ENCODE measurements around the gene GCKR.
"Not testable (repeated sequence)": the region's sequence is repeated elsewhere in the genome, so short reads cannot be mapped to it uniquely, and the experiment has no call there.

GCKR gene

GRCh38 chr2:27518113-27518781 is 21.6 kb downstream of the GCKR start:
- DNase-seq: no peak

- no peak for DNase-seq
These were observed 22.1 kb downstream of the GCKR start for GRCh38 chr2:27518782-27519113.

GRCh38 chr2:27520316-27520715 is 23.7 kb downstream of the GCKR start:
- DNase-seq: no peak

- no peak for DNase-seq
These were observed 25.8 kb downstream of the GCKR start for GRCh38 chr2:27522400-27522945.

DNA sequence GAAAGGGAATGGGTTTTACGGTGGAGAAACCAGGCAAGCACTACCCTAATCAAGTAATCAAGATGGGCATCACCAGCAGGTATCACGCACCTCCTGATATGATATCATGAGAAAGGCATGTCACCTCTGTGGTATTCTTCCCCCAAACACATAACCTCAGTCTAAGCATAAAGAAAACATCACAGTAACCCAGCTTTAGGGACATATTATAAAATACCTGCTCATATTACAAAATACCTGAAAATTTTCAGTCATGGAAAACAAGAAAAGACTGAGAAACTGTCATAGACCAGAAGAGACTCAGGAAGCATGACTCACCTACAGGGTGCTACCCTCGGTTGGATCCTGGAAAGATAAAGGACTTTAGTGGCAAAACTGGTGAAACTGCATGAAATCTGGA is 30.5 kb downstream of the GCKR start:
- DNase-seq: no peak

DNA sequence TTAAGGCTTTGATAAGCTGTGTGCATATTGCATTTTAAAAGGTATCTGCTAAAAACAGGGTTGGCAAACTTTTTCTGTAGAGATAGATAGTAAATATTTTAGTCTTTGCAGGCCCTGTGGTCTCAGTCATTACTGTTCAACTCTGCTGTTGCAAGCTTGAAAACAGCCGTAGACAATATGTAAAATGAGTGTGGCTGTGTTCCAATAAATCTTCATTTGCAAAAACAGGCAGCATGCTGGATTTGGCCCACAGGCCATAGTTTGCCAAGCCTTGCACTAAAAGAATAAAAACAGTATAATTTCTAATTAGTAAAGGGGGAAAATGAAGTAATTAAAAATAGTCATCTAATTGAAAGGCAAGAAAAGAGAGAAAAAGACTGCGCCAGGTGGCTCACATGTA is 35.3 kb downstream of the GCKR start:
- no peak for DNase-seq

DNA sequence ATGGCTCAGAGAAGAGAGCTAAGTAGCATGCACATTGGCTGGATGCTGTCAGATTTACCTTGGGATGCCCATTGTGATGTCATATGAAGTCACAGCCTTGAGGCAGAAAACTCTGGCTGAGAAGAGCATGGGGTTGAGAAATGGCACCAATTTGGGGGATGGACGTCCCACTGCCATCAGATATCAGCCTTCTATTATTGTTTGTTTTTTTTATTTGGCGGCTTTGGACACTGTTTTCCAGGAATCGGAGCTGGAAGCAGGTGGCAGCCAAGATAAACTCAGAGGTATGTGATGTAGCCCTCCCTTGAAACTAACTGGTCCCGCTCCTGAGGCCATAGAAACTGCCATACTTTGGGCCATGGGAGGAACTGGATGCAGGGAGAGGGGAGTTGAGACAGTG is 40.6 kb downstream of the GCKR start:
- no peak for DNase-seq

GRCh38 chr2:27538839-27539450 is 42.3 kb downstream of the GCKR start:
- DNase-seq: not testable (repeated sequence)

GRCh38 chr2:27539649-27540048 is 43.0 kb downstream of the GCKR start:
- DNase-seq: not testable (repeated sequence)

DNA sequence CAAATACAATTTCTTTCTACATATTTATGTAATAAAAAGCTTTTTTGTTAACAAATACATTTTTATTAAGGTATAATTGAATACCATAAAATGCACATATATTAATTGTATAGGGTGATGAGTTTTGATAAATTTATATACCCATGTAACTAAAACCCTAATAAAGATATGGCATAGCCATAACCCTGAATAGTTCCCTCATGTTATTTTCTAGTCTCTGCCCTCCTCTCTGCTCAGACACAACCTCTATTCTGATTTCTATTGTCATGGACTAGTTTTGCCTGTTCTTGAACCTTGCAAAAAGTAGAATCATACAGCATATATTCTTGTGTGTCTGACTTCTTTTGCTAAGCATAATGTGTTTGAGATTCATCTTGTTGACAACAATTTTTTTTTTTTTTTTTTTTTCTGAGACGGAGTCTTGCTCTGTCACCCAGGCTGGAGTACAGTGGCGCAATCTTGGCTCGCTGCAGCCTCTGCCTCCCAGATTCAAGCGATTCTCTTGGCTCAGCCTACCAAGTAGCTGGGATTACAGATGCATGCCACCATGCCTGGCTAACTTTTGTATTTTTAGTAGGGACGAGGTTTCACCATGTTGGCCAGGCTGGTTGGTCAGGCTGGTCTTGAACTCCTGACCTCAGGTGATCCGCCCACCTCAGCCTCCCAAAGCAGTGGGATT is 47.6 kb downstream of the GCKR start:
- no peak for DNase-seq

- no peak for DNase-seq
These were observed 48.9 kb downstream of the GCKR start for GRCh38 chr2:27545348-27546141.

DNA sequence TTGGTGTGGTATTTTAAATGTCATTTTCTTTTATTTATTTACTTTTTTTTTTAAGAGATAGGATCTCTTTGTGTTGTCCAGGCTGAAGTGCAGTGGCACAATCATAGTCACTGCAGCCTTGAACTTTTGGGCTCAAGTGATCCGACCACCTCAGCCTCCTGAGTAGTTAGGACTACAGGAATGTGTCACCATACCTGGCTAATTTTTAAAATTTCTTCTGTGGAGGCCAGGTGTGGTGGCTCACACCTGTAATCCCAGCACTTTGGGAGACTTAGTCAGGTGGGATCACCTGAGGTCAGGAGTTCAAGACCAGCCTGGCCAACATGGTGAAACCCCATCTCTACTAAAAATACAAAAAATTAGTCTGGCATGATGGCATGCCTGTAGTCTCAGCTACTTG is 52.7 kb downstream of the GCKR start:
- DNase-seq: no peak

GRCh38 chr2:27551514-27551913 is 54.9 kb downstream of the GCKR start:
- no peak for DNase-seq

DNA sequence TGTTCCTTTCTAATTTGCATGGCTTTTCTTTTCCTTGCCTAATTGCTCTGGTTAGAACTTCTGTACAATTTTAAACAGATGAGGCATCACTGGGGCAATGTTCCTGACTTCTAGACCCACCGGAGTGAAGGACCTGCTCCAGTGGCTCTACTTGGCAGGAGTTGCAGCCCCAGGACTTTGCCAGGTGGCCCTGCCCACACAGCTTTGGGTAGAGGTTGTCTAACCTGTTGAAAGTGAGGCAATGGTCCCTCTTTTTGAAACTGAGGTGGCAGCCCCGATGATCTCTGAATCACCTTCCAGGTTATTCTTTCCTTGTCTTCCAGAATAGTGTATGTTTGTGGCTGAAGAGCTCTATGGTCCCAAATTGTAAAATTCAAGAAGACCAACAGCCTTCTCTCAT is 56.3 kb downstream of the GCKR start:
- DNase-seq: no peak

DNA sequence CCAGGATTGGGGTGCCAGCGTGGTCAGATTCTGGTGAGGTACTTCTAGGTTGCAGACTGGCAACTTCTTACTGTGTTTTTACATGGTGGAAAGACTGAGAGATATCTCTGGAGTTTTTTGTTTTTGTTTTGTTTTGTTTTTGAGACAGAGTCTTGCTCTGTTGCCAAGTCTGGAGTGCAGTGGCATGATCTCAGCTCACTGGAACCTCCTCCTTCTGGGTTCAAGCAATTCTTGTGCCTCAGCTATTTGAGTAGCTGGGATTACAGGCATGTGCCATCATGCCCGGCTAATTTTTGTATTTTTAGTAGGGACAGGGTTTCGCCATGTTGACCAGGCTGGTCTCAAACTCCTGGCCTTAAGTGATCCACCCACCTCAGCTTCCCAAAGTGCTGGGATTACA is 57.8 kb downstream of the GCKR start:
- not testable (repeated sequence) for DNase-seq

GRCh38 chr2:27559228-27559627 is 62.6 kb downstream of the GCKR start:
- DNase-seq: no peak

DNA sequence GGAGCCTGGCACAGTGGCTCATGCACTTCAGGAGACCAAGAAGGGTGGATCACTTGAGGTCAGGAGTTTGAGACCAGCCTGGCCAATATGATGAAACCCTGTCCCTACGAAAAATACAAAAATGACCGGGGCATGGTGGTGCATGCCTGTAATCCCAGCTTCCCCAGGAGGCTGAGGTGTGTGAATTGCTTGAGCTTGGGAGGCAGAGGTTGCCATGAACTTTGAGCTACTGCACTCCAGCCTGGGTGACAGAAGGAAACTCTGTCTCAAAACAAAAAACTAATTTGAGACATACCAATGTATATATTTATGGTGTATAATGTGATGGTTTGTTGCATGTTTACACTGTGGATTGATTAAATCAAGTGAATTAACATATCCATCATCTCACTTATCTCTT is 64.4 kb downstream of the GCKR start:
- DNase-seq: no peak

DNA sequence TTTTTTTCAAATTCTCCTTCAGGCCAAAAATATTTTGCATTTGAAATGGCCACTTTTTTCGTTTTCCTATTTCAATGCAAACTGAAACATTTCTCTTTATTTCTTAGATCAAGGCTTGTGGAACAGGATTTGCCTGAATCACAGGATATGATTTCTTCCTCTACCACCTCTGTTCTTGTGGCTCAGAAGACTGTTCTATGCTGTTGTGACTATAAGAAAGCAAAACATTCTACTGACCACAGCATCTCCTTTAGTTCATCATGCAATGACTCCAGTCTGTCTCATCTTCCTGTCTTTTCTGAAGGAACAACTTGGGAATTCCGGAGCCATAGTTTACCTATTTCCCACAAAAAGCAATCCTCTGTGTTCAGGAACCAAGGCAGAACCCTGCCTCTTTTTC is 70.0 kb downstream of the GCKR start:
- DNase-seq: no peak

DNA sequence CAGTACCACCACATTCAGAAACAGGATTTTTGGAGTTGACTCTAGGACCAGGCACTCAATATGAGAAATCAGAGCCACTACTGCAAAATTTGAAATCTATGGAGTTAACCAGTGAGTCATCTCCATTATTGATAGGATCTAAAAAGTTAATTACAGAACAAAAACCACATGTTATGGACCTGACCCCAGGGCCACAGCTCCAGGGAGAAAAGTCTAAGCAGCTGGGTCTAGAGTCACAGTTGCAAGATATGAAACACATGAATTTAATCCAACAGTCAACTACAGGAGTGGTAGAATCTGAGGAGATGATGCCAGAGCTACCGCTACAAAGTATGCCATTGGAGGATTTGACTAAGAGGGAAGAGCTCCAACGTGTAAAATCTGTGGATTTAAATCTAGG is 72.8 kb downstream of the GCKR start:
- no peak for DNase-seq

GRCh38 chr2:27571197-27571596 is 74.6 kb downstream of the GCKR start:
- DNase-seq: no peak

DNA sequence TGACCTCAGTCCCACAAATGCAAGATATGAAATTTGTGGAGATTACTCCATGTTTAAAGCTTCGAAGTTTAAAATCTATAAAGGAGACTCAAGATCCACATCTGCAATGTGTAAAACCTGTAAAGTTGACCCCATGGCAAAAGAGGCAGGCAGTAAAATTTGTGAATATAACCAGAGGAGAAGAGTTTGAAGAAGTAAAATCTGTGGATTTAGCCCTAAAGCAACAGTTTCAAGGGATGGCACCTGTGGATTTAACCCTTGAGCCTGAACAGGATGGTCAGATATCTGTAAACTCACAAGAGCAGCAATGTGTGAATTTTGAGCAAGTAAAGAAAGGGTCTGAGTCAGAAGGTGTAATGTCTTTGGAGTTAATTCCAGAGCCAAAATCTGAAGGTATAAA is 75.0 kb downstream of the GCKR start:
- DNase-seq: no peak

DNA sequence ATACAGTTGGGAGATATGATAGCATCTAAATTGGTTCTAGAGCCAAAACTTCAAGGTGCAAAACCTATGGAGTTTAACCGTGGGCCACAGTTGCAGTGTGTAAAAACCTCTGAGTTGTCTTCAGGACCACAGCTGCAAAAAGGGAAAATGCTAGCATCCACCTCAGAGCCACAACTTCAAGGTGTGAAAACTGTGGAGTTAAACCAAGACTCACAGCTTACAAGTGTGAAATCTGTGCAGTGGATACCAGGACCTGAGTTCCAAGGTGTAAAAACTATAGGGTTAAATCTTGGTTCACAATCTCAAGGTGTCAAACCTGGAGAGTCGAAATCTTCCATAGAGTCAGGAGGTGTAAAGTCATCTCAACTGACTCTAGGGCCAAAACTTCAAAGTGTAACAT is 75.8 kb downstream of the GCKR start:
- no peak for DNase-seq

- DNase-seq: no peak
These were observed 76.4 kb downstream of the GCKR start for GRCh38 chr2:27572998-27573429.

Data from suppressor macrophage (primary cell).